ENCODE measurements around the gene ERG28.
A peak's percentile ranks its signal among the peaks of the same experiment; 100 is the strongest.

The ERG28 gene

GRCh38 chr14:75660238-75660629 is 442 bp downstream of the ERG28 start:
- TF ChIP-seq, protein P1, sequence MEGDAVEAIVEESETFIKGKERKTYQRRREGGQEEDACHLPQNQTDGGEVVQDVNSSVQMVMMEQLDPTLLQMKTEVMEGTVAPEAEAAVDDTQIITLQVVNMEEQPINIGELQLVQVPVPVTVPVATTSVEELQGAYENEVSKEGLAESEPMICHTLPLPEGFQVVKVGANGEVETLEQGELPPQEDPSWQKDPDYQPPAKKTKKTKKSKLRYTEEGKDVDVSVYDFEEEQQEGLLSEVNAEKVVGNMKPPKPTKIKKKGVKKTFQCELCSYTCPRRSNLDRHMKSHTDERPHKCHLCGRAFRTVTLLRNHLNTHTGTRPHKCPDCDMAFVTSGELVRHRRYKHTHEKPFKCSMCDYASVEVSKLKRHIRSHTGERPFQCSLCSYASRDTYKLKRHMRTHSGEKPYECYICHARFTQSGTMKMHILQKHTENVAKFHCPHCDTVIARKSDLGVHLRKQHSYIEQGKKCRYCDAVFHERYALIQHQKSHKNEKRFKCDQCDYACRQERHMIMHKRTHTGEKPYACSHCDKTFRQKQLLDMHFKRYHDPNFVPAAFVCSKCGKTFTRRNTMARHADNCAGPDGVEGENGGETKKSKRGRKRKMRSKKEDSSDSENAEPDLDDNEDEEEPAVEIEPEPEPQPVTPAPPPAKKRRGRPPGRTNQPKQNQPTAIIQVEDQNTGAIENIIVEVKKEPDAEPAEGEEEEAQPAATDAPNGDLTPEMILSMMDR (IDR thresholded peaks at IDR 0.05; ENCODE audit: borderline replicate concordance, insufficient read depth, low read depth, low read length) = no peak
- H3K4me3 ChIP-seq (ENCODE audit: low read depth, low read length) = peak overlapping the region; percentile 96

DNA sequence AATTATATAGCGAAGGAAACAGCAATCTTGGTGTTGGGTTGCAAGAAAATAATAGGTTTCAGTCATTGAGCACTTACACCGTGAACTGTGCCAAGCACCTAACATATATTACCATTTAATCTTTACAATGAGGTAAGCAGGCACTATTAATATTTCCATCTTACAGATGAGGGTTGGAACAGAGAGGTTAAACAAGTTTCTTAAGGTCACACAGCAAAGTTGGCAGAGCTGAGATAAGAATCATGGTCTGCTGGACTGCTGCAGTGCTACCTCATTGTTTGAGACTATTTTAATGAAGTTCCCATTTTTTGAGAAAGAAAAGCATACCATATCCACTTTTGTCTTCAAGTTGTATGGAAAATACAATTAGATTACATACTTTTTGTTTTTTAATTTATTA is 1.7 kb downstream of the ERG28 start:
- no peak overlapping the region for H3K4me3 ChIP-seq (ENCODE audit: low read depth, low read length)
- TF ChIP-seq, protein P1 (IDR thresholded peaks at IDR 0.05; ENCODE audit: borderline replicate concordance, insufficient read depth, low read depth, low read length) = no peak

DNA sequence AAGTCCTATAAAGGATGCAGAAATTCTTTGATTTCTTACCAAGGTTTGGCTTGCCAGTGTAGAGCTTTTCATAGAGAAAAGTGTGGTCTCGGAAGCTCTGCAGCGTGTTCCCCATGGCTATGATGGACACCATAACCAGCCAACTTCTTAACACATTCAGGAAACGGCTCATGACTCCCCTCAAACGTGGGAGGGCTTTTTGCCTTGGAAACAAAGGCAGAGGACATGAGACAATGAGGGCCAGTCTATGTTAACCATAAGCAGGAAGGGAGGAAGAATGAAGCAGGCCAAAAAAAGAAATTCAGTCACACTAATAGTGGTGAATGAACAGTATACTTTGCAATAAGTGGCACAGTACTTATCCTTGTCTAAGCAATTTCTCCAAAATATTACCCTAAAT is 3.3 kb downstream of the ERG28 start:
- H3K4me3 ChIP-seq (ENCODE audit: low read depth, low read length) = no peak overlapping the region
- TF ChIP-seq, protein P1 (IDR thresholded peaks at IDR 0.05; ENCODE audit: borderline replicate concordance, insufficient read depth, low read depth, low read length) = no peak

DNA sequence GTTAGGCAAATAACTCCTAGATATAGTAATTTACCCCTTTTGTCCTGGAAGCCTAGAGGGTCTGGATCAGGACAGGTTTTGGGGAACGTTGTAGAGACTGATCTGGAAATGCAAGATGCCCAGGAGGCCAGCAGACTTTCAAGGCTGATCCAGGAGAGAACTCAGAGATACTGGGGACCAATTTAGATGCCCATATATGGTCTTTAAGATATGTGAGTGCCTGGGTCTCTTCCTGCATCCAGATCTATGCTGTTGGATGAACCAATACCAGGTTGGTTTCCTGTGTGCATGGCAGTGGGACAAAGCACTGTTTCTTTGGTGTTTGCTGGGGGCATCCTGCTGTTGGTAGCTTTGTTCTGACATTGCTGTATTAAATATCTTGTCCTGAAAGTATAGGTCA is 5.4 kb downstream of the ERG28 start:
- TF ChIP-seq, protein P1 (IDR thresholded peaks at IDR 0.05; ENCODE audit: borderline replicate concordance, insufficient read depth, low read depth, low read length) = no peak
- H3K4me3 ChIP-seq (ENCODE audit: low read depth, low read length) = no peak overlapping the region

DNA sequence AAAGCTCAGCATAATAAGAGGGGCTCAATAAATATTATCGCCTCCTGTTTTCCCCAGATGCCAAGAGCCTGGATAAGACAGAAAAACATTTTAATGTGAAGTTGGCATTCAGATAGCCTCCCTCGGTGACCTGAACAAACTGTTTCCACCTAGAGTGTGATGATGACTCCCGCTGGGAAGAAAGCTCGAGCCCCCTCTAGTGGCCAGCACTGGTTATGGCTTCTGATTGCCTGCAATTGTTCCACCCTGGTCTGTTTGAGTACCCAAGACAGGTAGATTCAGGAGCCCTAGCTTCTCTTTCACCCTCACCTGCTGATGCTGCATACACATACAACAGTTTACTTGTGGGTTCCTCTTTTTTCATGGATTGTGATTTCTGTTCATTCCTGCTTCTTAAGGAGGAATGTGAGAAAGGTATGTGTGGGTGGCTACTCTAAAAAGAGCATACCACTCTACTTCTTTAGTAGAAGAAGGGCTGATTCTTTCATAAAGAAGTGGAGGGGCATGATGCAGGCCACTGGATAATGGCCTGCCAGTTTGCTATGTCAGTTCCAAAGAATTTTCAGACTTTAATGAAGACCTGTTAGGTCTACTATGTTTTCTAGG is 6.4 kb downstream of the ERG28 start:
- no peak overlapping the region for H3K4me3 ChIP-seq (ENCODE audit: low read depth, low read length)
- TF ChIP-seq, protein P1 (IDR thresholded peaks at IDR 0.05; ENCODE audit: borderline replicate concordance, insufficient read depth, low read depth, low read length) = peak; percentile 92

DNA sequence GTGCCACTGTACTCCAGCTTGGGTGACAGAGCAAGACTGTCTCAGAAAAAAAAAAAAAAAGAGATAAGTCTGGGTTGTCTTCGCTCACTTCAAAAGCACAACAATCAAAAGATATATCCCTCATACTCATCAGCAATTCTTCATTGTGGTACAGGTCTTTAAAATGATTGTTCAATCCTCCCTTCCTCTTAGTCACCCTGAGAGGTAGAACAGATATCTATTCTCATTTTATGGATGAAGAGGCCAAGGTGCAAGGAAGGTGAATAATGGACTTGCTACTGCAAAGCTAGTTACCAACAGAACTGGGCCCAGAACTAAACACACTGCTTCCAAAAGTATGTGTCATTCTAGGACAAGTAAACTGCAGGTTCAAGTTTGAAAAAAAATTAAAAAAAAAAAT is 7.1 kb downstream of the ERG28 start:
- no peak overlapping the region for H3K4me3 ChIP-seq (ENCODE audit: low read depth, low read length)

More for the DNA sequence above, 7.1 kb downstream of the ERG28 start:
- TF ChIP-seq, protein P1 (IDR thresholded peaks at IDR 0.05; ENCODE audit: borderline replicate concordance, insufficient read depth, low read depth, low read length) = no peak

Data from GM12875 (cell line).